ENCODE measurements around the gene LINGO3. TPM values are rescaled to one million over a fixed set of nuclear protein-coding genes. Genes with fewer than 3 reads are reported as not detected.

LINGO3 gene
- total RNA-seq, 1 experiment from 2014 or later, result not detected

DNA sequence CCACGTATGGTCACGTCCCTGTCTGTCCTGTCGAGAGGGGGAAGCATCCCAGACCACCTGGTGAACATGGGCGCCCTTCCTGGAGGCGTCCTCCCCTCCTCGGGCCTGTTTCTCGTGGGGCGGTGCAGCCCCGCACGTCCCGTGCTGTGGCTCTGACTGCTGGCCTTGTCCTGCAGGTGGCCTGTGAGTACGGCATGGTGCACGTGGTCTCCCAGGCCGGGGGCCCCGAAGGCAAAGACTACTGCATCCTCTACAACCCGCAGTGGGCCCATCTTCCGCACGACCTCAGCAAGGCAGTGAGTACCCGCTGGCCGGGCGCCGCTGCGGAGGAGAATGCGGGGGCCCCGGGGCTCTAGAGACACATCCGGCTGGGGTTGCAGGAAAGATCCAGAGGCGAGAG is 26.5 kb upstream of the LINGO3 start:
- TF ChIP-seq, protein P1, sequence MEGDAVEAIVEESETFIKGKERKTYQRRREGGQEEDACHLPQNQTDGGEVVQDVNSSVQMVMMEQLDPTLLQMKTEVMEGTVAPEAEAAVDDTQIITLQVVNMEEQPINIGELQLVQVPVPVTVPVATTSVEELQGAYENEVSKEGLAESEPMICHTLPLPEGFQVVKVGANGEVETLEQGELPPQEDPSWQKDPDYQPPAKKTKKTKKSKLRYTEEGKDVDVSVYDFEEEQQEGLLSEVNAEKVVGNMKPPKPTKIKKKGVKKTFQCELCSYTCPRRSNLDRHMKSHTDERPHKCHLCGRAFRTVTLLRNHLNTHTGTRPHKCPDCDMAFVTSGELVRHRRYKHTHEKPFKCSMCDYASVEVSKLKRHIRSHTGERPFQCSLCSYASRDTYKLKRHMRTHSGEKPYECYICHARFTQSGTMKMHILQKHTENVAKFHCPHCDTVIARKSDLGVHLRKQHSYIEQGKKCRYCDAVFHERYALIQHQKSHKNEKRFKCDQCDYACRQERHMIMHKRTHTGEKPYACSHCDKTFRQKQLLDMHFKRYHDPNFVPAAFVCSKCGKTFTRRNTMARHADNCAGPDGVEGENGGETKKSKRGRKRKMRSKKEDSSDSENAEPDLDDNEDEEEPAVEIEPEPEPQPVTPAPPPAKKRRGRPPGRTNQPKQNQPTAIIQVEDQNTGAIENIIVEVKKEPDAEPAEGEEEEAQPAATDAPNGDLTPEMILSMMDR (IDR thresholded peaks at IDR 0.05; ENCODE audit: unreplicated experiment), result no peak
- Mint-ChIP-seq H3K9me3 (ENCODE audit: low read depth, unreplicated experiment) (no peaks in the 10 kb centered on the region), H3K36me3 (ENCODE audit: insufficient read depth, unreplicated experiment) (peaks cover 19% of the 10 kb centered on the region), H3K4me1 (ENCODE audit: low read depth, unreplicated experiment) (peaks cover 22% of the 10 kb centered on the region), H3K4me3 (ENCODE audit: low read depth, unreplicated experiment) (no peak overlapping the region), H3K27ac (ENCODE audit: unreplicated experiment) (no peak overlapping the region), H3K27me3 (ENCODE audit: unreplicated experiment) (no peaks in the 10 kb centered on the region)
- BruUV-seq (replicated peaks), result no TSS peak
- intact Hi-C loops (cut with micrococcal nuclease; ENCODE audit: unreplicated experiment), result no loop called here
- no peak for DNase-seq
- CTCF ChIA-PET, result no interaction called here

DNA sequence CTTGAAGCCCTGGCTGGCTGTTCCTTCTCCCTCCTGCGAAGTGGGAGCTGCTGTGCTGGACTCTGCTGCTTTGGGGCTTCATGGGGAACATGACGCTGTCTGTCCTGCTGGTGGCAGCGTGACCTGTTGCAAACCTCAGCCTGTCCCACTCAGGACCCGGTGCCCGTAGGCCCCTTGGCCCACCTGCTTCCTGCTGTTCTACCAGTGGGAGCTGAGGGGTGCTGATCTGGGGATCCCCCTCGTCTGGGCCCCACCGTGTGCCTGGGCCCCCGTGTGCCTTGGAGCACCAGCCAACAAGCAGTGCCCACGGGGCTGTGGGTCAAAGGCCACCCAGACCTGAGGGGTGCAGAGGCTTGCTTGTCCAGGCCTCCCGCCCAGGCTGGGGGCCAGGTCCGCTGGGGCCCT is 25.9 kb upstream of the LINGO3 start:
- H3K27ac Mint-ChIP-seq (ENCODE audit: unreplicated experiment), result no peak overlapping the region
- peaks cover 26% of the 10 kb centered on the region for H3K4me1 Mint-ChIP-seq (ENCODE audit: low read depth, unreplicated experiment)
- H3K4me3 Mint-ChIP-seq (ENCODE audit: low read depth, unreplicated experiment), result no peak overlapping the region

DNA sequence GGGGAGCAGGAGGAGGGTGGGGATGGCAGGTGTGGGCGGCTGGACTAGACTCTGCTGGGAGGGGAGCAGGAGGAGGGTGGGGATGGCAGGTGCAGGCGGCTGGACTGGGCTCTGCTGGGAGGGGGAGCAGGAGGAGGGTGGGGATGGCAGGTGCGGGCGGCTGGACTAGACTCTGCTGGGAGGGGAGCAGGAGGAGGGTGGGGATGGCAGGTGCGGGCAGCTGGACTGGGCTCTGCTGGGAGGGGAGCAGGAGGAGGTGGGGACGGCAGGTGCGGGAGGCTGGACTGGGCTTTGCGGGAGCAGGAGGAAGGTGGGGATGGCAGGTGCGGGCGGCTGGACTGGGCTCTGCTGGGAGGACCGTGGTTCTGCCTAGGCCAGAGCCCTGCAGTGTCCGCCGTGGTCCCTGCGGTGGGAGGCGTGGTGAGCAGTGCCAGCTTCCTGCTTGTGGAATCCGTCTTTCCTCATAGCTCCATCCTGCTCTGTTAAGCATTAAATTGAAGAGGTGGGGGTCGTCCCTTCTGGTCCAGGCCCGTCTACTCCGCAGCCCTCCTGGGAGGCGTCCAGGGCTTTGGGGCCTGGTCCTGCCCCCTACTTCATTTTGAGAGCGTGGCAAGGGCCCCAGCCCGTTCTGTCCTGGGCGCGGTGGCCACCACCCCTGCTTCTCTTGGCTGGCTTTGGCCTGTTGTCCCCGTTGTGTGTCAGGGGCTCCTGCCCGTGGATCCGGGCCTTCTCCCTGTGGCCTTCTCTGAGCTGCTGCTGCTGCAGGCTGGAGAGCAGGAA is 25.3 kb upstream of the LINGO3 start:
- no peak overlapping the region for H3K27ac Mint-ChIP-seq (ENCODE audit: unreplicated experiment)
- intact Hi-C loops (cut with micrococcal nuclease; ENCODE audit: unreplicated experiment), result no loop called here
- no peaks in the 10 kb centered on the region for H3K9me3 Mint-ChIP-seq (ENCODE audit: low read depth, unreplicated experiment)
- H3K4me3 Mint-ChIP-seq (ENCODE audit: low read depth, unreplicated experiment), result no peak overlapping the region
- H3K4me1 Mint-ChIP-seq (ENCODE audit: low read depth, unreplicated experiment), result peaks cover 26% of the 10 kb centered on the region
- H3K27me3 Mint-ChIP-seq (ENCODE audit: unreplicated experiment), result no peaks in the 10 kb centered on the region
- TF ChIP-seq, protein P1 (IDR thresholded peaks at IDR 0.05; ENCODE audit: unreplicated experiment), result no peak
- BruUV-seq (replicated peaks), result no TSS peak
- peaks cover 31% of the 10 kb centered on the region for H3K36me3 Mint-ChIP-seq (ENCODE audit: insufficient read depth, unreplicated experiment)
- CTCF ChIA-PET, result no interaction called here
- DNase-seq, result no peak

More for the DNA sequence above, 25.9 kb upstream of the LINGO3 start:
- TF ChIP-seq, protein P1 (IDR thresholded peaks at IDR 0.05; ENCODE audit: unreplicated experiment), result no peak
- BruUV-seq (replicated peaks), result no TSS peak
- CTCF ChIA-PET, result no interaction called here
- peaks cover 25% of the 10 kb centered on the region for H3K36me3 Mint-ChIP-seq (ENCODE audit: insufficient read depth, unreplicated experiment)
- H3K27me3 Mint-ChIP-seq (ENCODE audit: unreplicated experiment), result no peaks in the 10 kb centered on the region
- DNase-seq, result no peak
- intact Hi-C loops (cut with micrococcal nuclease; ENCODE audit: unreplicated experiment), result no loop called here
- no peaks in the 10 kb centered on the region for H3K9me3 Mint-ChIP-seq (ENCODE audit: low read depth, unreplicated experiment)

DNA sequence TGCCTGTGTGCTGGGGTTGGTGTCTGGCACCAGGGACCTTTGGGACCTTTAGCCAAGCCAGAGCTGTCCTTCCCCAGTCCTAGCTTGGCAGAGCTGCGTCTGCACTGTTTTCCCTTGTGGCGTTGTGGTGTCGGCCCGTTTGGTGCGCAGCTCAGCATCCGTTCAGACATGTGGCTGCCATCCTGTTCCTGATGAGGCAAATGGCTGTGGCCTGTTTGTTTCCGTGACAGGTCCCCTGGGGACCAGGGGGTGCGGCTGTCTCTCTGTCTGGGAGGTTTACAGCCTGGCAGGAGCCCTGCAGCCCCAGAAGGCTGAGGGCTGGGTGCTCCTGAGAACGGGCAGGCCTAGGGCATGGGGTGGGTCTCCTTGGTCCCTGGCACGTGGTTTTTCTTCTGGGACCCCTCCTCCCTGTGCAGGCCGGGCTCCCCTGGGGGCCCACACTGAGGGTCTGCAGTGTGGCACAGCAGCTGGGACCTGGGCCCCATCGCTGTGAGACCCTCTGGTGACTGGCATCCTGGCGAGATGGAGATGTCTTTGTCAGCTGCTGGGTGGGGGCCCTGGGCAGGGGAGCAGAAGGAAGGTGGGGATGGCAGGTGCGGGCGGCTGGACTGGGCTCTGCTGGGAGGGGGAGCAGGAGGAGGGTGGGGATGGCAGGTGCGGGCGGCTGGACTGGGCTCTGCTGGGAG is 24.5 kb upstream of the LINGO3 start:
- TF ChIP-seq, protein P1 (IDR thresholded peaks at IDR 0.05; ENCODE audit: unreplicated experiment), result no peak
- CTCF ChIA-PET, result no interaction called here
- no peaks in the 10 kb centered on the region for H3K9me3 Mint-ChIP-seq (ENCODE audit: low read depth, unreplicated experiment)
- H3K4me1 Mint-ChIP-seq (ENCODE audit: low read depth, unreplicated experiment), result peaks cover 26% of the 10 kb centered on the region
- intact Hi-C loops (cut with micrococcal nuclease; ENCODE audit: unreplicated experiment), result no loop called here
- H3K4me3 Mint-ChIP-seq (ENCODE audit: low read depth, unreplicated experiment), result no peak overlapping the region
- BruUV-seq (replicated peaks), result no TSS peak
- no peaks in the 10 kb centered on the region for H3K27me3 Mint-ChIP-seq (ENCODE audit: unreplicated experiment)
- H3K36me3 Mint-ChIP-seq (ENCODE audit: insufficient read depth, unreplicated experiment), result peaks cover 35% of the 10 kb centered on the region
- DNase-seq, result no peak
- H3K27ac Mint-ChIP-seq (ENCODE audit: unreplicated experiment), result no peak overlapping the region

Data from Calu3 (cell line).